NCI-H2196 (cell line): Measurements from ENCODE around the gene SYAP1.
"Not testable (repeated sequence)": the region's sequence is repeated elsewhere in the genome, so short reads cannot be mapped to it uniquely, and the experiment has no call there.

Source experiments
- DNase-seq: peaks from one replicate; lab custom pipeline; 2025; ENCODE audit not compliant: unreplicated experiment; lab: John Stamatoyannopoulos, UW

The SYAP1 gene

GRCh38 chrX:16778545-16778944 is 59.1 kb downstream of the SYAP1 start:
- DNase-seq = no peak

DNA sequence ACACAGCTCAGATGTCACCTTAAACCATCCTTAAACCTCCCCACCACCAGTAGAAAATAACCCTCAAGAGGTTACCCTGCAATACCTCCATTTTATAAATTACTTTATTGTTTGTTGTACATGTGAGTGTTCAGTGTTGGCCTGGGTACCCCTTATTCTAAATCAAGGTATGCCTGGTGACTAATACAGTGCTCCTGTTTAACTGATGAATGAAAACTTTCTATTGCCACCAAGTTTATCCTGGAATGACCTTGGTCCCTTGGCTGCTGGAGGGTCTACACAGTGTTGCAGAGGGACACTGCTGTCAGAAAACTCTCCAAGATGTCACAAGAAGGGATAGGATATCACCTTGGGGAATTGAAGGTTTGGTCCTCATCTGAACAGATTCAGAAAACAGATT is 59.6 kb downstream of the SYAP1 start:
- DNase-seq = no peak

- not testable (repeated sequence) for DNase-seq
Observed at GRCh38 chrX:16779815-16780214, 60.4 kb downstream of the SYAP1 start.

GRCh38 chrX:16783452-16783851 is 64.0 kb downstream of the SYAP1 start:
- DNase-seq = no peak

GRCh38 chrX:16784440-16784839 is 65.0 kb downstream of the SYAP1 start:
- DNase-seq = not testable (repeated sequence)

GRCh38 chrX:16785247-16786138 is 66.1 kb downstream of the SYAP1 start:
- no peak for DNase-seq

GRCh38 chrX:16786139-16786790 is 66.9 kb downstream of the SYAP1 start, which contains the start of gene TXLNG:
Gene TXLNG (plus strand): TSS chrX:16786466. CDS start chrX:16786488, 22 bp downstream.
- peak; percentile 94 for DNase-seq

DNA sequence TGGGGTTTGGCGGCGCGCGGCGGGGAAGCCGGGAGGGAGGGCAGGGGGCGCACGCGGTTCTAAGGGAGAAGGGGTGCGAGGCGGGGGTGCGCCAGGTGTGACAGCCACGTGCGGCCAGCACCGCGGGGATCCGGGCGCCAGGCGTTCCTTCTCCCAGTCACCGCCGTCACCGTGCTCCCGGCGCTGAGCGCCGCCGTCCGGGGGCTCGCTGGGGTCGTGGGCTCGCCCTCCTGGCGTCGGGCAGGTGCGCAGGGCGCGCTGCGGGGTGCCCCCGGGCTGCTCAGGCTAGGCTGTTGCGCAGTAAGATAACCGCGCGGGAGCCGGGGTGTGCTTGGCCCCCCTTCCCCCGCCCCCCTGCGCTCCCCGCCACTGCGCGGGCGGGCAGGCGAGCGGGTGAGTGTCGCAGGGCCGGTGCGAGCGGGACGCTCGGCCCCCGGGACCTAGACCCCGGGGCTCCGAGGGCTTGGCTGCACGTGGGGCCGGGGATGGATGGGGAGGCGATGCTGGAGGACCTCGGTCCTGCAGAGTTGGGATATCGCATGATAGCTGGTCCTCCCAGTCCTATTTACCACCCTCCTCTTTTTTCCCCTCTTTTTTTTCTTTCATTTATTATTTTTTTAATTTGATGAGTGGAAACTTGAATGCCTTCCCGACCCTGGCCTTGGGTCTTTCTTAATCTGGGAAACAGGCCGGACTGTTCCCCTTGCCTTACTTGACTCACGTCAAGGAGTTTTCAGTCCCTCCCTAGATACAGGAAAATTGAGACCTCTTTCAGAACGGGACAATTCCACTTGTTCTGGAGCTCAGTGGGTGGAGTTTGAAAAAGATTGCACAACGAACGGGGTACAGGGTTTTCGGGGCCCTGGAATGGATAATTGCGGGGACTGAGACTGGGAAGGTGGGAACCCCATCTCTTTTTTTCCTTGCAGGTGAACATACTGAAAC is 67.7 kb downstream of the SYAP1 start:
- DNase-seq = no peak

GRCh38 chrX:16788477-16788876 is 69.1 kb downstream of the SYAP1 start:
- no peak for DNase-seq

GRCh38 chrX:16796298-16796697 is 76.9 kb downstream of the SYAP1 start:
- no peak for DNase-seq

DNA sequence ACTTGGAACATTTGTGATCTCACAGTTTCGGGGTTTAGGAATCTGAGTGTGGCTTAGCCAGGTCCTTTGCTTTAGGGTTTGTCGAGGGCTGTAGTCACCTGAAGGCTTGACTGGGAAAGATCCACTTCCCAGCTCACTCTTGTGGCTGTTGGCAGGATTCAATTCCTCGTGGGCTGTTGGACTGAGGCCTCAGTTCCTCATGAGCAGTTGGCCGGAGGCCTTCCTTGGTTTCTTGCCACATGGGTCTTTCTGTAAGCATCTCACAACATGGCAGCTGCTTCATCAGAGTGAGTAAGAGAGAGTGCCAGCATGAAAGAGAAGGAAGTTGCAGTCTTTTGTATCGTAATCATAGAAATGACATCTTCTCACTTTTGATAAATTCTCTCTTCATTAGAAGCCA is 77.9 kb downstream of the SYAP1 start:
- DNase-seq = no peak

- DNase-seq = no peak
Observed at GRCh38 chrX:16797841-16798240, 78.4 kb downstream of the SYAP1 start.

- no peak for DNase-seq
Observed at GRCh38 chrX:16804923-16805464, 85.6 kb downstream of the SYAP1 start.

- DNase-seq = peak; percentile 16
Observed at GRCh38 chrX:16807548-16807947, 88.1 kb downstream of the SYAP1 start.

GRCh38 chrX:16807976-16808542 is 88.6 kb downstream of the SYAP1 start:
- peak; percentile 11 for DNase-seq

- no peak for DNase-seq
Observed at GRCh38 chrX:16814597-16814996, 95.2 kb downstream of the SYAP1 start.
